Activated naive CD4-positive, alpha-beta T cell treated with anti-CD3 and anti-CD28 coated beads, Interleukin-2, amount 50 U/mL, for 16 hours (primary cell): ENCODE measurements around the gene MBD5.

ENCODE experiments used
- DNase-seq: peaks from one replicate; pipeline ENCODE4 v3.0.0-alpha.2; 2020

The MBD5 gene

DNA sequence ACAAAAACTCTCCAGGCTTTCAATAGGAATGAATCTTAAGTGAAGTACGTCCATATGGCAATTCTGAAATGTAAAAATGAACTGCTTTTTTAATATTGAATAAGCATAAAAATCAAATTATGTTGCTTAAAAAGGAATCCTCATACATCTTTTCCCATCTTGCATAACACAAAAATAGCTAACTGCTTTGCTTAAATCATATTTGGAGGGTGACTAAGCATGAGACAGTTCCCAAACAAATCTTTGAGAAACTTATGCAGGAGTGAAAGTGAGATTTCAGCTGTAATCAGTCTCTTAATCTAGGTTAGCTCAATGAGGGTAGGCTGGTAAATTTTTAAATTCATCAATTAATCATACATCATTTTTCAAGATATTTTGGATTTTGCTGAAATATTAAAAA, 111.5 kb downstream of the MBD5 start:
- no peak for DNase-seq

DNA sequence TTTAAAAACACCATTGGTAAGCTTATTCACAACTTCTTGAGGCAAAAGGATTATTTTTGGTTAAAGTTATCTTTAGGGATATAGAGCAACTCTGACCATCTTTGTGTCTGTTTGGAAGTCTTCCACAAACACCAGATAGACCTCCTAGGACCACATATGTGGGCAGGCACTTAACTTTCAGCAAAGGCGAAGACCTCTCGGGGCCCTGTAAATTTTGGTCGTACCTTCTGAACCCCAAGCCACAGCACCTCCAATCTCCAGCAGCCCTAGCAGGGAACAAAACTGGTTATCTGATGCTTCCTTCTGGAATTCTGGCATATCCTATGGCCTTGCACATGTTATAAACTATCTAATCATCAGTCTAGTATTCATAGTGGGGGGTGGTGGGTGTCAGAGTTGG, 114.8 kb downstream of the MBD5 start:
- DNase-seq: no peak

DNA sequence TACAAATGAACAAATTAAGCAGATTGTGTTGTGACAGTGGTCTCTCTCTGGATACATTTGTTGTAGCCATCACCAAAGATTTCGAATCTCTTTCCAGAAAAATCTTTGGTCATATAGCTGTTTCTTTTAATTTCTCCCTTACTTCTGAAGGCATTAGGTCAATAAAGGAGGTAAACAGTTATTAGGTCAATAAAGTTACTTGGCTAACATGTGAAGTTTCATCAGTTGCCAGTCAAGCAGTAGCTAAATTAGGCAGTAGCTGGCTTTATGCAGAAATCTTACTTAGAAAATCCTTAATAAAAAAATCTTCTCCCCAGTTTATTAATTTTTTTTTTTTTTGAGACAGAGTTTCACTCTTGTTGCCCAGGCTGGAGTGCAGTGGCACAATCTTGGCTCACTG, 115.5 kb downstream of the MBD5 start:
- DNase-seq: no peak

DNA sequence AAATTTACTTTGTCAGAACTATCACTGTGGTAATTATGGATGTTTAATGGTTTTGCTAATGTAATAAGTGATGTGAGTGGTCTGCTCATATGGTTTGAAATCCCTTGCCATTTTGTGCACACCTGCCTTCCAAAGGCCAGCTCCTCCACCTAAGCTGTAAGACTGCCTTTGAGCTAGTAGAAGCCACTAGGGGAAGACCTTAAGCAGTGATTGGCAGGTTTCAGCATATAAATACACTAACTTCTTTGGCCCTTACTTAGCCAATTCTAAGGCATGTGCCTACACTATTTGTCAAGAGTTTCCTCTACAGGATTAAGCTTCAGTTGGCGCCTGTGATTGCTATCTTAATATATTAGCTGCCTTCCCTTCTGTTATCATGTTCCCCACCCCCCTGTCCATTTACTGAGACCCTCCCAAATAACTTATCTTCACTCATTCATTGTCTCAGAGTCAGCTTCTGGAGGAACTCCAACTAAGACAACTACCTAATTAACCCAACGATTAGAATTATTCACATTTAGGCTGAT, 141.1 kb downstream of the MBD5 start:
- no peak for DNase-seq

DNA sequence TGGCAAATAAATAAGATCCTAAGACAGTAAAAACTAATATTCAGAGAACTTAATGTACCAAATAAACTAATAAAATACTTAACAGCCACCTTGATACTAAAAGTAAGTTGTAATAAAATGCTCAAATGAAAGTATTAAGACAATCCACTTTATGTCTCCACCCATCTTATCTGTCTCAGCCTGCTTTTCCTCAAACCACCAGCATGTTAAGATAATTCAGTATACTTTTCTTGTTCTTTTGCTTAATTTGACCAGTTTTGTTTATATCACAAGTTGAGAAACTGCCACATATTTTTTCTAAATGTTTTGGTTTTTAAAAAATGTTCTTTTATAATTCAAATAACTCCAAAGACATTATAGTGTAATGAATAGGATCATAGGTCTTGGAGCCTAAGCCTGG, 142.0 kb downstream of the MBD5 start:
- no peak for DNase-seq

DNA sequence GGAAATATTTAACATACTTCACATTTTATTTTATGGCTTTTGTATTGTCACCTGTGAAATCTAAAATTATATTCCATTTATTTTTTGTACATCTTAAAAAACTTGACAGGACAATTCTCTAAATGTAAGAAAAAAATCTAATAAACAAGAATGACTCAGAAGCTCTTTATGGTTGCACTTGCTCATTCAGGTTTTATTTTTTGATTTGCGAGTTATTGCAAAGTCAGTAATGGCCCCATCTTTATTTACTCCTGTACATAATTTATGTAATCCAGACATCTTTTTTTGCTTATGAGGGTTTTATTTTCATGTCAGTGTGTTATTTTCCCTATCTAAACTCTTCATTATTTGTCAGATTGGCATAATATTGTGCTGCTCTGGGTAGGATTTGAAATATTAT, 145.1 kb downstream of the MBD5 start:
- no peak for DNase-seq

DNA sequence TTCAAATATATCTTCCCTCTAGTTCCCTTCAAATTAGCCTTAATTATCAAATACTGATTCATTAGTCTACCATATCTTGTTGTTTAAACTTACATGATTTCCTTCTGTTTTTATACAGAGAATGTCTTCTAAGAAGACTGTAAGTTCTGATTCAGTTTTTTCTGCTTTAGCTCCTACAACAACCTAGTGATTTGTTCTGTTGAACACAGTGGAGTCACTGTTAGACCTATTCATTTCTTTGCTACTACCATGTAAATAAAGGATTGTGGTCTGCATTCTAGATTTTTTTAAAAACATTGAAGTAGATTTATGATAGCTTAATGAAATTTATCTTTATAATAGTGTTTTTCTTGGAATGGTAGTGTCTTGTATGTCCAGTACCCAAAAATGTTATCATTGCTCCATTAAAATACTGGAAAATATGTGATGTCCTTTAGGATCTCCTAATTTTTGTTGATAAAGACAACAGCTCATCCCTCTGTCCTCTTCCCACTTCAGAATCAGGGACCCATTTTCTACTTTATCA, 146.4 kb downstream of the MBD5 start:
- DNase-seq: no peak

DNA sequence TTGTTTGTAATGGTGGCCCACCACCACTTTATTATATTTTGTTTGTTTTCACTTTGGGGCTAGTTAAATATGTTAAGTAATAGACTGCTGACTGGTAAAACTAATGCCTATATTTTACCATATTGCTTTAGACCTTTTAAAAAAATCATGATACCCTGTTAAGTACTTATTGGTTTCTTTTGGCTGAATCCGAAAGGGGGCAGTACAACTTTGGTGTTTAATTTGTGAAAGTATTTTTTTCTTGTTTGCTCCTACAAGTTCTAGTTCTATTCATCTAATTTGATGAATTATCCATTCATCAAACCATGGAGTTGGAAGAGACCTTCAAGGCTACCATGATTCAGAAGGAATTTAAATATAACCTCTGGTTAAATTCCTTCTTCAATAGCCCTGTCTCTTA, 147.0 kb downstream of the MBD5 start:
- no peak for DNase-seq

DNA sequence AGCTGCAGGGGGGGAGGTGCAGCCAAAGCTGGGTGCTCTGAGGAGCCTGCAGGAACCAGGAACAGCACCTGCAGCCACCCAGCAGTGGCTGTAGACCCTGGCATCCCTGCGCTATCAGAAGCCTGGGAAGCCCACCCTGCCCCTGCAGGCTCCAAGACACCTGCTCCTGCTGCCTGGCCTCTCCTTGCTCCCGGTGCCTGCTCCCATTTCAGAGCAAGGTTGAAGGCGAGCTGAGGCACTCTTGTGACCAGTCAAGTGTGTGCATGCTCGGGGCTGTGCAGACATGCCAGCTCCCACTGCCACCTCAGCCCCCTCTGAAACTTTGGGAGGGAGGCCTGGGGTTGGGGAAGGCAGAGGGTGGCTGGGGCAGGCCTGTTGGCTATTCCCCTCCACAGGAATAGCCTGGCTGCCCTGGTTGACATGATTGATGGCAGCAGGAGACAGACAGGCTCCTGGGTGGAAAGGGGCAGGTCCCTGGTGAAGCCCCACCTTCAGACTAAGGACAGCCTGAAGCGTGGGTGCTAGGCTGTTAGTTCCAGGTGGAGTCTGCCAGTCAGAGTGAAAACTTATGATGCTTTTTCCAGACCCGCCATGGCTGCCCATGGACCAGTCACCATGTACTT, 151.4 kb downstream of the MBD5 start:
- no peak for DNase-seq

DNA sequence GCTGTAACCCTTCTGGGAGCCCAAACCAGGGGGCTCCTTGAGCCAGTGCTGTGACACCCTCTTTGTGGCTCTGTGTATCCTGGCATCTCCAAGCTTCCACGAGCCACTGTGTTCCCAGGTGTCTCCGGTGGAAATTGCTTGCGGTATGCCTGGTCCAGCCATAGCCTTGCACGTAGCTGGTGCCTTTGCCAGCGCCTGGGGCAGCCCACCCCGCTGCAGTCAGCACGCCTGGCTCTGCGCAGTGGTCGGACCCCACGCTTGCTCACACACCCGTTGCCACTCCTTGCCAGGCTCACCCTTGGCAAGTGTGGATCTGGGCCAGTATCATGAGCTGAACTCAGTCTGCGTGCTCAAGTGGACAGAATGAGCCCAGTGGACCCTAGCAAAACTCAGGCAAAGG, 152.3 kb downstream of the MBD5 start:
- DNase-seq: no peak

DNA sequence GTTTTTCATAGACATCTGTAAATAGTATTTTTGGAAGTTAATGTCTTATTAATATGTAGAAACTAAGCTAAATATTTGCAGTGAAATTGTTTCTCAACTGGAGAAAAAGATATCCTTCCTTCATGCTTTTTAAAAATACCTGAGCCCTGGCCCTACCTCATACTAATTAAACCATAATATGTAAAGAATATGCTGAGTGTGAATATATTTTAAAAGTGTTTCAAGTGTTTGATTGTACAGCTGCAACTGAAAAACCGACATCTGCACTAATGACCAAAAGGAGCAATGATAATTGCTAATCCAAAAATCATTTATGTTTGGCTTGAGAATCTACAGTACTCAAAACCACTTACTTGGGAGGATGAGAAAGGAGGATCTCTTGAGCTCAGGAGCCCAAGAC, 156.7 kb downstream of the MBD5 start:
- DNase-seq: no peak

DNA sequence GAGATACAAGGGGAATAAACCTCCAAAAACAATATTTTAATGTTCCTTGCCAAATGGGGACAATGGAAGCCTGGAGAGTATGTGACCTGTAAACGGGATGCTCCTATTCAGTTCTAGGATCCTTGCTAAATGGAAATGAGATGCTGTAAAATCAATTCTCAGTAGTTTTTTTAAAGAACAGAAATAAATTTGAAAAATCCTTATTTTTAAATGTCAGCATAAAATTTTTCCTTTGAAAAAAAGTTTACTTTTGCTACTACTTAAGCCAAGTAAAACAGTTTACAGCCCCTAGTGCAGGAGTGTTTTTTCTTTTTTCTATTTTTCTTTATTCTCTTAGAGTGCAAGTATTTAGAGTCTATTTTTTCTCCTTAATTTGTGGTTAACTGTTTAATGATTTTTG, 158.8 kb downstream of the MBD5 start:
- DNase-seq: no peak

DNA sequence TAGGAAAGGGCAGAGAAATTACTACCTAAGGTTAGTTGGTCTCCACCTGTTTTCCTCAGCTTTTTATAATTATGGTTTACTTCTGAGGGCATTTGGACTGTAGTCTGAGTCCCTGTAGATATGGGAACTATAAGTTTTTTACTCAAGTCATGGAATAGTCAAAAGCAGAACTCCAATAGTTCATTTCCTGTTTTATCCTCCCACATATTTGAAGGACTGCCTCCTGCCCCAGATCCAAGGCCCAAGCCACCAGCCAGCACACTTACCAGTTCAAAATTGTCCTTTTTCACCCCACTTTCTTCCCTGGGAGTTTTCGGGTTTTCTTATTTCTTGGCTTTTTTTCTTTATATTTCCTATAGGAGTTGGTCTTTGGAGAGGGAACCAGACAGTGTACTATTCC, 164.1 kb downstream of the MBD5 start:
- DNase-seq: no peak

DNA sequence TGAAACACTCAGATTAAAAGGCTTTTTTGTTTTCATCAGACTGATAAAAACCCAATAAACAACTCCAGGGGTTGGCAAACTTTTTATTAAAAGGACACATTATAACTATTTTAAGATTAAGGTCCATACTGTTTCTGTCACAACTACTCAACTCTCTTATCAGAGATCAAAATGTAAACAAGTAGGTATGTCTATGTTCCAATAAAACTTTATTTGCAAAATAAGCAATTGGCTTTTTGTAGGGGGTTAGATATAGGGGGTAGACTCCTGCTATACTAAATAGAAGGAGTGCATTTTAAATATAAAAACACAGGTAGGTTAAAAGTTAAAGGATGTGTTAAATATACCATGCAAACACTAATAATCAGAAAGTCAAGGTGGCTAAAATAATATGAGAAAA, 174.0 kb downstream of the MBD5 start:
- no peak for DNase-seq

DNA sequence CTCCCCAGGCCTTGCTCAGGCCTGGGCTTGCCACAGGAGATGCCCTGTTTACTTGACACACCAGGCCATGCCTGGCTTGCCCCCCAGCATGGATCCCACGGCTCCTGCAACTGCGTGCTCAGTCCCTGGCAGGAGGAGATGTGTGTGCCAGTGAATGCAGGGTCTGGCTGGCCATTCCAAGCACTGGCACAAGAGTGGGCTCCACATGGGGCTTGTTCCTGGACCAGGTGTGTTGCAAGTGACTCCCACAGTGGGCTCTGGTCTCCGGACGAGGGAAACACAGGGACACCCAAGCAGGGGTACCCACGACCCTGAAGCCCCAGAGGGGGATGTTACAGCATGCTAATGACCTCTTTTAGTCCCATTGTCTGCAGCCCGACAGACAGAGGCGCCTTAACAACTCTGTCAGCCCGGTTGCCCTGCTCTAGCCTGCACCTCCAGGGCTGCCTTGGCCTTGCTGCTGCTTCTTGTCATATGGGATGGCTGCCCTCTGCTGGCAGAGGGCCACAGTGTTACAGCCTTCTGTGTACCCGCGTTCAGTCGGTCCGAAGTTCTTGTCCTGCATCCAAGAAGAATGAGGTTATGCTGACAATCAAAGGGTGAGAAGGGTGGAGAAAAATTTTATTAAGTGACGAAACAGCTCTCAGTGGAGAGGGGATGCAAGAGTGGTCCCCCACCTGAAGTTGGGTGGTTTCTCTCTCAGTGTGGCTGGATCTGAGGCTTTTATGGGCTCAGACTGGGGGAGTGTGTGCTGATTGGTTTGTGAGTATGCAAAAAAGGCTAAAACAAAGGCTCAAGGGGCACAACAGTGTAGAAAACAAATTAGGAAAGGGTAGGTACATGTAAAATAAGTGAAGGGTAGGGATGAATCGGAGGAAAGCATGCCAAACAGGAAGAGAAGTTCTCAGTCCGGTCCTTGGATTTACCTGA, 180.4 kb downstream of the MBD5 start:
- DNase-seq: peak; percentile 43

DNA sequence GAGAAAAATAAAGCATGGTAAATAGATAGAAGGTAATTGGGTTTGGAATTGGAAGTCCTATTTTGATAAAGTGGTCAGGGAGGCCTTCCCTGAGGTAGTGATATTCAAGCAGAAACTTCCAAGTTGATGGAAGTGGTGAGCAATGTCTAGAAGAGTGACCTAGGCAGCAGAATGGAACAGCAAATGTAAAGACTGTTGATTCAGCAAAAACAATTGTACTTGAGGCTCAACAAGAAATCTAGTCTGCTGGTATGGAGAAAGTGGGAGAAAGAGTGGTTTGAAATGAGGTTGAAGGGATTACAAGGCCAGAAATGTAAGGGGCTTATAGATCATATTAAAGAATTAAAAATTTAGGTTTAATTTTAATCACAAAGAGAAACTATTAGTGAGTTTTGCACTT, 181.3 kb downstream of the MBD5 start:
- DNase-seq: no peak

DNA sequence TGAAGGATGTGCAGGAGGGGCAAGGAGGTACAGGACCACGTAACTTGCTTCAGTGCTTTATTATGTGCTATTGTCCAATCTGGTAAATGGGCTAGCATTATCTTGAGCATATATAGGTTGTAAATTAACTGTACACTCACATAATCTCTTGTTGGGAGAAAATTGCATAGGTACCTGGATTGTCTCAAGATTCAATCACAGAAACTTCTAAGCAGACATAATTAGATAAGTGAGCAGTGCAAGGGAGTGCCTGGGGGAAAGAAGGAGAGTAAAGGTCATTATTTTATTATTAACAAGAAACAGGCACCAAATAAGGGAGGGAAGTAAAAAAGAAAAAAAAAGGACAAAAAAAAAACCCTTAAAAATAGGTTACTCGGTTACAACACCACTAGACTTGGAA, 186.2 kb downstream of the MBD5 start:
- no peak for DNase-seq

DNA sequence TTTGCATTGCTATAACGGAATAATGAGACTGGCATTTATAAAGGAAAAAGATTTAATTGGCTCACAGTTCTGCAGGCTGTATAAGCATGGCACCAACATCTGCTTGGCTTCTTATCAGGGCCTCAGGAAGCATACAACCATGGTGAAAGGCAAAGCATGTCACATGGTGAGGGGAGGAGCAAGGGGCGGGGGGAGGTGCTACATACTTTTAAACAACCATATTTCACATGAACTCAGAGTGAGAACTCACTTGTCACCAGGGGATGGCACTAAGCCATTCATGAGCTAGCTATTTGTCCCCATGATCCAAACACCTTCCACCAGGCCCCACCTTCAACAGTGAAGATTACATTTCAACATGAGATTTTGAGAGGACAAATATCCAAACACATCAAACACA, 188.7 kb downstream of the MBD5 start:
- DNase-seq: no peak

DNA sequence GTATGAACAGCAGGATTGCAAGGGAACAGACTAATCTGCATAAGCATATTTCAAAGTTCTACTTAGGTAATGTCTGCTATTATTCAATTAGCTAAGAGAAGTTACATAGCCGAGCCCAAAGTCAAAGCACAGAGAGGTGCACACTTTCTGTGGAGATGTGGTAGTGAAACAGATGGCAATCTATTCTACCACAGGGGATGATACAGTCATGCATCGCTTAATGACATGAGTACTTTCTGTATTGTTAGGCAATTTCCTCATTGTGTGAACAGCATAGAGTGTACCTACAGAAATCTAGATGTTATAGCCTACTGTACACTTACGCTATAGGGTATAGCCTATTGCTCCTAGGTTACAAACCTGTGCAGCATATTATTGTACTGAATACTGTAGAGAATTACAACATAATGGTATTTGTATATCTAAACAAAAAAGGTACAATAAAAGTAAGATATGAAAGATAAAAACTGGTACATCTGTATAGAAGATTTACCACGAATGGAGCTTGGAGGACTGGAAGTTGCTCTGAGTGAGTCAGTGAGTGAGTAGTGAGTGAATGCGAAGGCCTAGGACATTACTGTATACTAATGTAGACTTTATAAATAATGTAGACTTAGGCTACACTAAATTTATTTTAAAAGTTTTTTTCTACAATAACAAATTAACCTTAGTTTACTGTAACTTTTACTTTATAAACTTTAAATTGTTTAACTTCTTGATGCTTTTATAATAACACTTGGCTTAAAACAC, 197.6 kb downstream of the MBD5 start:
- DNase-seq: no peak

DNA sequence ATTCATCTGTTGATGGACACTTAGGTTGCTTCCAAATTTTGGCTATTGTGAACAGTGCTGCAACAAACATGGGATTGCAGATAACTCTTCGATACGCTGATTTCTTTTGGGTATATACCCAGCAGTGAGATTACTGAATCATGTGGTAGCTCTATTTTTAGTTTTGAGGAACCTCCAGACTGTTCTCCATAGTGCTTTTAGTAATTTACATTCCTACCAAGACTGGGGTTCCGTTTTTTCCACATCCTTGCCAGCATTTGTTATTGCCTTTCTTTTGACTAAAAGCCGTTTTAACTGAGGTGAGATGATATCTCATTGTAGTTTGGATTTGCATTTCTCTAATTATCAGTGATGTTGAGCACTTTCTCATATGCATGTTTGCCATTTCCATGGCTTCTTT, 200.3 kb downstream of the MBD5 start:
- DNase-seq: no peak

DNA sequence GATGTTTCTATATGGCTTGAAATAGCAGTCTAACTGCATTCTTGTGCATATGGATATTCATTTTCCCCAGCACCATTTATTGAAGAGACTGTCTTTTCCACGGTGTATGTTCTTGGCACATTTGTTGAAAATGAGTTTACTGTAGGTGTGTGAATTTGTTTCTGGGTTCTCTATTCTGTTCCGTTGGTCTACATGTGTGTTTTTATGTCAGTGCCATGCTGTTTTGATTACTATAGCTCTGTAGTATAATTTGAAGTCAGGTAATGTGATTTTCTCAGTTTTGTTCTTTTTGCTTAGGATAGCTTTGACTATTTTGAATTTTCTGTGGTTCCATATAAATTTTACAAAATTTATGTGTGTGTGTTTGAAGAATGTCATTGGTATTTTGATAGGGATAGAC, 201.0 kb downstream of the MBD5 start:
- DNase-seq: no peak

DNA sequence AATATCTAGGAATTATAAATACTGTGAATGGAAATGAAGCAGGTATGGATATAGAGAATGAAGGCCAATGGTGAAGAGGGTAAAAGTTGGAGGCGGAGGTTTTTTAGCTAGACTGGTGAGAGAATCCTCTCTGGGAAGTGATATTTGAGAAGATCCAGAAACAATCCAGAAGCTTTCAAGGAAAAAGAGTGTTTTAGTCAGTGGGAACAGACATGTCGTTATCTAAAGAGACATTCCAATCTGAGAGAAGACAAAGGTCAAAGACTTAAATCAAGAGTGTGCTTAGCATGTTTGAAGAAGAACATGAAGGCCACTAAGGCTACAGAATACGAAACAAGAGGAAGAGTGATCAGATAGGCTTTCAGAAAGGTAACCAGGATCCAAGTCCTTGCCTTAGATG, 211.0 kb downstream of the MBD5 start:
- no peak for DNase-seq

DNA sequence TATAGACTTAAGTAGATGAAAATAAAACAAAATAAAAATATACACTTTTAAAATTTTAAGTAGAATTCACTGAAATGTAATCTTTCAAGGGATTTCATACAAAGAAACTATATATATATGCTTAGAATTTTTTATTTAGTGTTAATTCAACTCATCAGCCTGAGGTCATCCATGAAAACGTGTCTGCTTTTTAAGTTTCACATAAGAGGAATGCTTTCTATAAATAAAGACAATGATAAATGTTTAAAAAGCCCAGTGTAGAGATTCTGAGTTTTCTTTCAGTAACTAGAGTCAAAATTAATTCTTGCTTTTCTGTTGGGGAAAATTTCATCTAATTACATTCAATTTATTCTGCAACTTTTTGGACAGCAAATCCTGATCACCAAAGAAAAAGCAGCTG, 213.3 kb downstream of the MBD5 start:
- DNase-seq: no peak

DNA sequence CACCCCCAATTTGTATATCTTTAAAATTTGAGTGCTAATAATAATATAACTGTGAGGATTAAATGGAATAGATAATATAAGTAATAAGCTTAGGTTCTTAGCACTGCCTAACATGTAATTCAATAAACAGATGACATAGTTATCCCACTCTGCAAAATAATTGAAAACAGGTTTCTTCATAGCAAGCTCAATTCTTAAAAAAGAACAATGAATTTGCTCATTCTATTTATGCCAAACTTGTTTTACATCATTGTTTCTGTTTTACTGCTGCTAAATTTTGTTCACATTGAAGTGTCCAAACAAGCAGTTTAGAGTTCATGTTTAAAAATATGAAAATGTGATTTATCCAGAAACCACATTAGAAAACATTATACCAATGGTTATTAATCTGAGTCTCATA, 217.0 kb downstream of the MBD5 start:
- no peak for DNase-seq
